HG02885 (cell line): ENCODE results near the gene OR3A1.
"Not testable (repeated sequence)": the region's sequence is repeated elsewhere in the genome, so short reads cannot be mapped to it uniquely, and the experiment has no call there.

Experiments
- ATAC-seq: cut with Tn5 transposase; IDR thresholded peaks from one replicate; pipeline ENCODE4 v1.9.1; 2021; ENCODE audit warnings: mild to moderate bottlenecking; ENCODE audit not compliant: unreplicated experiment, poor library complexity

Gene OR3A1, protein sequence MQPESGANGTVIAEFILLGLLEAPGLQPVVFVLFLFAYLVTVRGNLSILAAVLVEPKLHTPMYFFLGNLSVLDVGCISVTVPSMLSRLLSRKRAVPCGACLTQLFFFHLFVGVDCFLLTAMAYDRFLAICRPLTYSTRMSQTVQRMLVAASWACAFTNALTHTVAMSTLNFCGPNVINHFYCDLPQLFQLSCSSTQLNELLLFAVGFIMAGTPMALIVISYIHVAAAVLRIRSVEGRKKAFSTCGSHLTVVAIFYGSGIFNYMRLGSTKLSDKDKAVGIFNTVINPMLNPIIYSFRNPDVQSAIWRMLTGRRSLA

DNA sequence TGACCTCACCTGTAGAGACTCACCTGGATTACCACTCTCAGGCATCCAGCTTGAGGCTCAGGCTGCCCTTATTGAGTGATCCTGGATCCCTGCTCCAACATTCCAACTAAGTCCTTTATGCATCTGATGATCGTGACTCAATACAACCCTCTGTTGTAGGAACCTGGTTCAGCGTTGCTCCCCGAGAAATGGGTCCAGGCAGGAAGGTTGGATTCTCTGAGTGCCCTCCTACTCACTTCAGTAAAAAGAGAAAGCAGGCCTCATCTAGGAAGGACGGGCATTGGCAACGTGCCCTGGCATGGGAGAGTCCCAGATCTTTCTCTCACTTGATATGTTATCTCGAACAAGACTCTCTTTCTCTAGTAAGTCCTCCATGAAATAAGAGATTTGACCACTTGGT lies at the start of gene OR3A1:
Gene OR3A1, minus strand, starts transcription at position 101 of the 400 bp plus-strand sequence. CDS start 5,778 bp downstream, outside the sequence.
- no peak for ATAC-seq

DNA sequence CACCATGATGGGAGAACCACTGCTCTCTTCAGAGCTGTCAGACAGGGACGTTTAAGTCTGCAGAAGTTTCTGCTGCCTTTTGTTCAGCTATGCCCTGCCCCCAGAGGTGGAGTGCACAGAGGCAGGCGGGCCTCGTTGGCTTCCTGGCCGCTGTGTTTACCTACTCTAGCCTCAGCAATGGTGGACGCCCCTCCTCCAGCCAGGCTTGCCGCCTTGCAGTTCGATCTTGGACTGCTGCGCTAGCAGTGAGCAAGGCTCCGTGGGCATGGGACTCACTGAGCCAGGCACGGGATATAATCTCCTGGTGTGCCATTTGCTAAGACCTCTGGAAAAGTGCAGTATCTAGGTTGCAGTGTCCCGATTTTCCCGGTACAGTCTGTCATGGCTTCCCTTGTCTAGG lies 44.6 kb upstream of the OR3A1 start:
- ATAC-seq: not testable (repeated sequence)

DNA sequence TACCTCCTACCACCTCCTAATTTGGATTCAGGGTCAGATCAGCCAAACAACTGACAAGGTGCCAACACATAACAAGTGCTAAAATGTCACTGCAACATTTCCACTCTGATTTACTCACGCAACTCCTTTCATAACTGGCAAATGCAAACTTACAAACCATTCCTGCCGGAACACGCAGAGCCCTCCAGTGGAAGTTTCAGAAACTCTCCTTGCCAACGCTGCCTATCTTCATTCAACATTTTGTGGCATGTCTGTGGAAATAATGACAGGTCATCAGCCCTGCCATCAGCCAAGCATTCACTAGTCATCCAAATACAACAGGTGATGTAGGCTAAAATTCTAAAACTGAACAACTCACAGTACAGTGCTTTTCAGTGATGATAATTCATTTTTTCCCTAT lies 37.7 kb upstream of the OR3A1 start:
- ATAC-seq: no peak

DNA sequence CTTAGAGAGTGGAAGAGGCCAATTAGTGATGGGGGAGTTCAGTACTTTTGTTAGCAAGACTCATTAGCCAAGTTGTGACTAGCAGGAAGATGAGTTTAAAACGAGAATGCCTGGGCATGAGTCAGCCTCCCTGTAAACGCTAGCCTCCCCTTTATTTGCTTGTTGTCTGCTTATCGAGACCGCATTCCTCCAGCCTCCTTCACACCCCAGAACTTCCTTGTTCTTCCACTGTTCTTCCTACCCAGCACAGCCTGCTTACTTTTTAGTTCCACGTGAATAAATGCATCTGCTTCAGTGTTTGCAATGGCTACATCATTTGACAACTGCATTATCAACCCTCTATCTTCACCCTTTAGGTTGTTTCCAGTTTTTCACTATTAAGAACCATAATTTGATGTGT lies 20.2 kb upstream of the OR3A1 start:
- no peak for ATAC-seq

DNA sequence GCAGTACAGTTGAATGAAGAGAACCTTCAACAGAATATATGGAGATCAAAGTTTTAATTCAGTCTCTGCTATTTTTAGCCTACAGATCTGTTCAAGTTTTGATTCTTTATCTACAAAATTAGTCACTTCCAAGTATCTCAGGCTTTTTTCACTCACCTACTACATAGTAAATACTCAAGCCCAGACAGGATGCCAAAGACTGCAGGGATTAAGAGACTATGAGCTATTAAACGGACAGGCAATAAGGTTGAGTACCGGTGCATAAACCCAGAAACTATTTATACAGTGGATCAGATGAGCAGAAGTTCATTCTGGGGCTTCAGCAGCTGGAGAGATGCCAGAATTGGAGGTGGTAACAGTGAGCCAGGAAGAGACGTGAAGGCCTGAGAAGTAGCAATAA lies 18.7 kb upstream of the OR3A1 start:
- ATAC-seq: no peak

DNA sequence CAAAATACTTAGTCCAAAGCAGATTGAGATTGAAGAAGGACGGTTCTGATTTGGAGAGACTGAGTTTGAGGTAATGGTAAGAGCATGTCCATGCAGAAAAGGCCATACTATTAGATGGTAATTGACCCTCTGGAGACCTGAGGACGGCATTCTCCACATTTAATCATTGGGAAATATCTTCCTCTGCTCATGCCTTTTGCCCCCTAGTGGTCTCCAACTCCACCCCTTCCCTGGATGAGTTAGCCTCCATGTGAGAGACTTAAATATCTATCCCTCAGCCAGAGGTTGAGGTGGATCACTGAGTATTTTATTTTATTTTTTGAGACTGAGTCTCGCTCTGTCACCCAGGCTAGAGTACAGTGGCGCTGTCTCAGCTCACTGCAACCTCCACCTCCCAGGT lies 10.4 kb upstream of the OR3A1 start:
- ATAC-seq: no peak

DNA sequence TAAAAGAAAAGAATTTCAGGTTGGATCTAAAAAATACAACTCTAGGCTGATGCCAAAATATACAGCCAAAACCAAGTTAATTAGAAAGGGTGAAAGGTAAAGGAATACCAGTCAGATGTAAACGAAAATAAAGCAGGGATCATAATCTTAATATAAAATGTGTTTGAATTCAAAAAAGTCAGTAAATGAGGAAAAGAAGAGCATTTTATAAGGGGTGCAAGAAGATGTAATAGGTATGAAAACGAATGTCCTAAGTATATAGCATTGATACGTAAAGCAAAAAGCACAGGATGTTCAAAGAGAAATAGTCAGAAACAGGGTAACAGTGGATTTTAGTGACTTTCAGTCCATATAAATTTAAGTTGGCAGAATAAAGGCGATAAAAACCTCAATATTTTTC lies 2.5 kb downstream of the OR3A1 start:
- ATAC-seq: no peak

DNA sequence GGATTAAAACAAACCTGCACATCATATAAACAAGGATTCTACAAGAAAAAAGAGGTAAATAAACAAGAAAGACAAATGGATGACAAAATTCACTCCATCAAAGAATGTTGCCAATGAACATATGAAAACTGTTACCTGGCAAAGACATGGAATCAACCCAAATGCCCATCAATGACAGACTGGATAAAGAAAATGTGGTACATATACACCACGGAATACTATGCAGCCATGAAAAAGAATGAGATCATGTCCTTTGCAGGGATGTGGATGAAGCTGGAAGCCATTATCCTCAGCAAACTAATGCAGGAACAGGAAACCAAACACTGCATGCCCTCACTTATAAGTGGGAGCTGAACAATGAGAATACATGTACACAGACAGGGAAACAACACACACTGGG lies 4.6 kb downstream of the OR3A1 start:
- not testable (repeated sequence) for ATAC-seq

DNA sequence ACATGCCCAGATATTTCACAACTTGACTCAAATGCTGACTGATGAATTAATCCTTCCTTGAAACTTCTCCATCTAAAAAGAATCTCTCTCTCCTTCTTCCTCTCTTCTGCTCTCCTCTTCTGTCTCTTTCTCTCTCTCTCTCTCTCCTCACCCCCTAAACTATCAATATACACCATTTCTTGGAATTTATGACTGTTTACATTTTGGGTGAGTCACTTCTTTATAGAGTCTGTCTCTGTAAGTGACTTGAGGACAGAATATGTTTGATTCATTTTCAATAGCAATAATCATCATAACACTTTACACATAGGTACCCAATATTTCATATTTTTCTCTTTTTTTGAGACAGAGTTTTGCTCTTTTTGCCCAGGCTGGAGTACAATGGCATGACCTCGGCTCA lies 15.3 kb downstream of the OR3A1 start:
- ATAC-seq: no peak

DNA sequence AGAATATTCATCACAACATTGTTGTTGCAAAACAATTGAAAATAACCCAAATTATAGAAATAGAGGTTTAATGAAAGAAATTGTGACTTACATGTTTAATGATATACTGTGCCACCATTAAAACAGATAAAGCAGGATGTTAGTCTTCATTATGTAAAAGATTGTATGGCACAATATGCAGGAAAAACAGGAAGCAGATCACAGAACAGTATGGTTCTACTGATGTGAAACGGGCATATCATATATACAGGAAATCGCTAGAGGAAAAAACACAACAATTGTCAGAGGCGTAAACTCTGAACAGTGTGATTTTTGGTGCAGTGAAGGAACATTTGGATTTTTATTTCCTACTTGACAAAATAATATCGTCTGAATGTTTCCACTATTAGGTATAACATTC lies 22.0 kb downstream of the OR3A1 start:
- ATAC-seq: no peak

DNA sequence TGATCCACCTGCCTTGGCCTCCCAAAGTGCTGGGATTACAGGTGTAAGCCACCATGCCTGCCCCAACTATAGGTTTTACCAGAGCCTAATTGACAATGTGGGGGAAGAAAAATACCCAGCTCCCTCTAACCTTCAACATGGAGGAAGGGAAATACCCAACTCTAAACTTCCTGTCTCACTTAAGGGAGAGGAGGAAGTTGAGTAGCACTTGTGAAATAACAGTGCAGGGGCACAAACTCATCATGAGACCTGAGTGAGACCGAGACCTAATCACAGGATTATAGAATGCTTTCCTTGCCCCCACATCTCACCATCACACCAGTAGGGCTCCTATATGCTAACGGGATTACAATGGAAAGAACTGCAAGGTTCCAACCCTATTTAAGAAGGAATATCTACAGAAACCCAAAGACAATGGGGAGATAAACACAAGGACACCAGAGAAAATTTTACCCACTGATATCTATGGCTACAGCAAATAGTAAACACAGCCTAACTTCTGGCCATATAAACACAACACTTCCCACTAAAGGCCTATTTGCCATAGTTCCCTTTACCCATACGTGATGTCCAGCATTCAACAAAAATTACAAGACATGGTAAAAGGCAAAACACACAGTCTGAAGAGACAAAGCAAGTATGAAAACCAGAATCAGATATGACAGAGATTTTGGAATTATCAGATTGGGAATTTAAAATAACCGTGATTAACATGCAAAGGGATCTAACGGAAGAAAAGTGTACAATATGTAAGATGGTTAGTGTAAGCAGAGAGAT lies 26.9 kb downstream of the OR3A1 start:
- no peak for ATAC-seq

DNA sequence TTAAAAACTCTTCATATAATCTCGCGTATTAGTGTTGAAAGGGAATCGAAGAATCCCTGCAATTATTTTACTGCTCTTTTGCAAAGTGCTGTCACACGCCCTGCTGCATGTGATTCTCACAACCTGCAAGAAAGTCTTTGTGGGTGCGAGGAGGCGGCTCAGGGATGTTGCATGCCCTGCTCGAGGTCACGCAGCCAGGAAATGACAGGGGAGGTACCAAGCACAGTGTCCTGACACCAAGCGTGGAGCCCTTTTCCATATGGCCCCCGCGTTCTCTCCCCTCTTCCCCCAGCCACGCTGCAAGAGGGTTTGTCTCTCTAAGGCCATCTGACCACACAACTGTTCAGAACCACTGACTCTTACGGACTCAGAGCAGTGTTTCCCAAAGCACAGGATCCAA lies 37.6 kb downstream of the OR3A1 start:
- ATAC-seq: no peak

DNA sequence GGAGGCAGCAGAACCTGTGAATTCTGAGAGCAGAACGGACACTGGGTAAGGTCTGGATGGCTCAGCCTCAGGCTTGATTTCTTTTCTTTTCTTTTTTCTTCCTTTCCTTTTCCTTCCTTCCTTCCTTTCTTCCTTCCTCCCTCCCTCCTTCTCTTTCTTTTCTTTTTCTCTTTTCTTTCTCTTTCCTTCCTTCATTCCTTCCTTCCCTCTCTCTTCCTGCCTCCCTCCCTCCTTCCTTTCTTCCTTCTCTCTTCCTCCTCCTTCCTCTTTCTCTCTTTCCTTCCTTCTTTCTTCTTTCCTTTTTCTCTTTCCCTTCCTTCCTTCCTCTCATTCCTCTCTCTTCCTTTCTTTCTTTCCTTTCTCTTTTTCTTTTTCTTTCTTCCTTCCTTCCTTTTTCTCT lies 38.0 kb downstream of the OR3A1 start:
- no peak for ATAC-seq

DNA sequence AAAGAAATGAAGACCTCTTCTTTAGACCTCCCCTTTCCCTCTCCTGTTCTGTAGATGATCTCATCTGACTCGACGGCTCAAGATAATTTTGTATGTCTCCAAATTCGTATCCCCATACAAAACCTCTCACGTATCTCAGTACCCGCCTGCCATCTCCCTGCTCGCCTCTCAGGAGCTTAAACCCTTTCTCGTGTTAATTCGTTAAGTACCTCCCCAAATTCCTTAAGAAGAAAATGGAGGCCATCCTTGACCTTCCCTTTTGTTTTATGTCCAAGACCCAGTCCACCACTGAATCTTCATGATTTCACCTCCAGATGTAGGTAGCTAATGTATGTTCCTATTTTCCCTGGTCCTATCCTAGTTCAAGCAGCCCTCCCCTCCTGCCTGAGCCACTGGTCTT lies 41.6 kb downstream of the OR3A1 start:
- ATAC-seq: no peak

DNA sequence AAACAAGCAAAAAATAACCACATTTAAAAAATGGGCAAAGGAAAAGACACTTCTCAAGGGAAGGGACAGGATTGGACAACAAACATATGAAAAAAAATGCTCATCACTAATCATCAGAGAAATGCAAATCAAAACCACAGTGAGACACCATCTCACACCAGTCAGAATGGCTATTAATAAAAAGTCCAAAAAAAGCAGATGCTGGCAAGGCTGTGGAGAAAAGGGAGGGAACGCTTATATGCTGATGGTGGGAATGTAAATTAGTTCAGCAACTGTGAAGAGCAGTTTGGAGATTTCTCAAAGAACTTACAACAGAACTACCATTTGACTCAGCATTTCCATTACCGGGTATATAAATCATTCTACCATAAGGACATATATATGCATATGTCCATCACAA lies 49.1 kb downstream of the OR3A1 start:
- not testable (repeated sequence) for ATAC-seq

DNA sequence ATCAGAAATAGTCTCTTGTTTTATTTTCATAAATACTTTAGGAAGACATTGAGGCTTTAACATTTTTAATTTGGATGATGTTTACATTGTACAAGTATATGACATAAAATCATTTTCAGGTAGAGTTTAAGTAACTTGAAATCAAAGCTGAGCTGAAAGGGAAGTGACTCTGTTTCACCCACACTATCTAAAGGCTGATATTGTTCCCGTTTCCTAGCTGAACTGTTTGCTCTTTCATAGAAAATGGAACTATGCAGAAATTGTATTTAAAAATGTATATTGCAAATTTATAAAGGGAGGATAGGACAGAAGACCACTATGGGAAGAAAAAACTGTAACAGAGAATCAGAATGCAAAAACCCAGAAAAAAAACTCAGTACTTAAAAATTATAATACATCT lies 53.3 kb downstream of the OR3A1 start:
- ATAC-seq: not testable (repeated sequence)

DNA sequence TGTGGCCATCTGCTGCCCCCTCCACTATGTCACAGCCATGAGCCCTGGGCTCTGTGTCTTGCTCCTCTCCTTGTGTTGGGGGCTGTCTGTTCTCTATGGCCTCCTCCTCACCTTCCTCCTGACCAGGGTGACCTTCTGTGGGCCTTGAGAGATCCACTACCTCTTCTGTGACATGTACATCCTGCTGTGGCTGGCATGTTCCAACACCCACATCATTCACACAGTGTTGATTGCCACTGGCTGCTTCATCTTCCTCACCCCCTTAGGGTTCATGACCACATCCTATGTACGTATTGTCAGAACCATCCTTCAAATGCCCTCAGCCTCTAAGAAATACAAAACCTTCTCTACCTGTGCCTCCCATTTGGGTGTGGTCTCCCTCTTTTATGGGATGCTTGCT lies 57.1 kb downstream of the OR3A1 start:
- not testable (repeated sequence) for ATAC-seq
